HEK293 (cell line): ENCODE results near the gene TP53BP1.

Experiments
- CTCF ChIA-PET: fragments of 350-600 bp; formaldehyde crosslinking; extraction: SDS; loops from one replicate; lab custom pipeline; 2021; ENCODE audit warnings: antibody characterized with exemption; lab: Yijun Ruan, JAX
- POLR2A ChIA-PET: fragments of 300-600 bp; formaldehyde crosslinking; extraction: SDS; loops from one replicate; lab custom pipeline; 2020; ENCODE audit warnings: antibody characterized with exemption, inconsistent platforms; lab: Yijun Ruan, JAX
- H3K27ac ChIP-seq: fragments of 200-500 bp; sonication (Bioruptor generic); 2 replicates; pipeline ENCODE4 v1.5.1; 2014; ENCODE audit warnings: low read depth, low read length, control low read depth, inconsistent platforms; ENCODE audit errors: extremely low read depth
- H3K36me3 ChIP-seq, 2 experiments: fragments of 200-500 bp in 1 of 2; sonication (Bioruptor generic) in 1 of 2; 1 replicate in 1 of 2; 2 replicates in 1 of 2; pipeline ENCODE4 v1.5.1; 2014 to 2017; ENCODE audit warnings: inconsistent platforms in 2 of 2, low read length in 2 of 2; ENCODE audit not compliant: control insufficient read depth in 2 of 2, insufficient read depth in 1 of 2
- H3K4me1 ChIP-seq: fragments of 200-500 bp; sonication (Bioruptor generic); 2 replicates; pipeline ENCODE4 v1.5.1; 2014; ENCODE audit warnings: mild to moderate bottlenecking, low read length, inconsistent platforms; ENCODE audit not compliant: control insufficient read depth, insufficient read depth
- H3K4me3 ChIP-seq: 2 replicates; pipeline ENCODE4 v1.5.1; 2011; ENCODE audit warnings: low read depth, mild to moderate bottlenecking, control low read depth, low read length, moderate library complexity
- H3K9me3 ChIP-seq: fragments of 200-500 bp; sonication (Bioruptor generic); 2 replicates; pipeline ENCODE4 v1.5.1; 2014; ENCODE audit warnings: low read depth, low read length, inconsistent platforms; ENCODE audit not compliant: control insufficient read depth, insufficient read depth
- FEZF1 ChIP-seq: fragments of 450-650 bp; formaldehyde crosslinking; IDR thresholded peaks from 2 replicates; pipeline ENCODE4 v1.5.1; 2016; ENCODE audit warnings: missing biosample characterization, missing genetic modification characterization
- GFI1B ChIP-seq: fragments of 450-650 bp; formaldehyde crosslinking; IDR thresholded peaks from 2 replicates; pipeline ENCODE4 v1.5.1; 2016; ENCODE audit warnings: missing biosample characterization, missing genetic modification characterization
- GLI2 ChIP-seq: fragments of 450-650 bp; formaldehyde crosslinking; IDR thresholded peaks from 2 replicates; pipeline ENCODE4; 2017; ENCODE audit warnings: missing biosample characterization, missing genetic modification characterization, low read depth, borderline replicate concordance
- GLIS1 ChIP-seq: fragments of 450-650 bp; formaldehyde crosslinking; IDR thresholded peaks from 2 replicates; pipeline ENCODE4 v1.5.1; 2016; ENCODE audit warnings: missing biosample characterization, missing genetic modification characterization
- HIC1 ChIP-seq: fragments of 450-650 bp; formaldehyde crosslinking; IDR thresholded peaks from 2 replicates; pipeline ENCODE4 v1.5.1; 2016; ENCODE audit warnings: missing biosample characterization, missing genetic modification characterization
- HOXA7 ChIP-seq: sonication (generic); formaldehyde crosslinking; IDR thresholded peaks from 2 replicates; pipeline ENCODE4 v1.8.1; 2022; ENCODE audit warnings: missing genetic modification reagents, borderline replicate concordance
- HOXC10 ChIP-seq: sonication (generic); formaldehyde crosslinking; IDR thresholded peaks from 2 replicates; pipeline ENCODE4 v1.8.1; 2023; ENCODE audit warnings: mild to moderate bottlenecking, missing genetic modification reagents
- KLF1 ChIP-seq: fragments of 450-650 bp; formaldehyde crosslinking; IDR thresholded peaks from 2 replicates; pipeline ENCODE4 v1.5.1; 2016; ENCODE audit warnings: missing biosample characterization, missing genetic modification characterization
- KLF16 ChIP-seq: fragments of 450-650 bp; formaldehyde crosslinking; IDR thresholded peaks from 2 replicates; pipeline ENCODE4 v1.5.1; 2017; ENCODE audit warnings: missing biosample characterization, missing genetic modification characterization
- KLF7 ChIP-seq: fragments of 450-650 bp; formaldehyde crosslinking; IDR thresholded peaks from 2 replicates; pipeline ENCODE4 v1.5.1; 2016; ENCODE audit warnings: missing biosample characterization, missing genetic modification characterization, borderline replicate concordance
- KLF8 ChIP-seq: fragments of 450-650 bp; formaldehyde crosslinking; IDR thresholded peaks from 2 replicates; pipeline ENCODE4 v1.5.1; 2016; ENCODE audit warnings: missing biosample characterization, missing genetic modification characterization
- KLF9 ChIP-seq: fragments of 450-650 bp; formaldehyde crosslinking; IDR thresholded peaks from 2 replicates; pipeline ENCODE4 v1.5.1; 2016; ENCODE audit warnings: missing biosample characterization, missing genetic modification characterization, low read depth
- MYNN ChIP-seq: fragments of 450-650 bp; formaldehyde crosslinking; IDR thresholded peaks from 2 replicates; pipeline ENCODE4 v1.5.1; 2016; ENCODE audit warnings: missing biosample characterization, missing genetic modification characterization, borderline replicate concordance
- PRDM10 ChIP-seq: fragments of 450-650 bp; formaldehyde crosslinking; IDR thresholded peaks from 2 replicates; pipeline ENCODE4 v1.5.1; 2016; ENCODE audit warnings: missing biosample characterization, missing genetic modification characterization
- PRDM4 ChIP-seq: fragments of 450-650 bp; formaldehyde crosslinking; IDR thresholded peaks from 2 replicates; pipeline ENCODE4 v1.5.1; 2017; ENCODE audit warnings: missing biosample characterization, missing genetic modification characterization
- SALL2 ChIP-seq: fragments of 450-650 bp; formaldehyde crosslinking; IDR thresholded peaks from 2 replicates; pipeline ENCODE4 v1.5.0; 2017; ENCODE audit warnings: missing biosample characterization, mild to moderate bottlenecking, missing genetic modification characterization, borderline replicate concordance
- TRIM28 ChIP-seq: IDR thresholded peaks from 2 replicates; pipeline ENCODE4 v1.6.1; 2011; ENCODE audit warnings: low read length, control low read depth, borderline replicate concordance
- YY2 ChIP-seq: fragments of 450-650 bp; formaldehyde crosslinking; IDR thresholded peaks from 2 replicates; pipeline ENCODE4 v1.5.1; 2016; ENCODE audit warnings: missing biosample characterization, missing genetic modification characterization
- ZNF211 ChIP-seq: fragments of 450-650 bp; formaldehyde crosslinking; IDR thresholded peaks from 2 replicates; pipeline ENCODE4 v1.5.1; 2016; ENCODE audit warnings: low read depth, missing biosample characterization, missing genetic modification characterization
- ZNF223 ChIP-seq: fragments of 450-650 bp; formaldehyde crosslinking; IDR thresholded peaks from 2 replicates; pipeline ENCODE4 v1.5.1; 2016; ENCODE audit warnings: missing biosample characterization, missing genetic modification characterization
- ZNF239 ChIP-seq: fragments of 450-650 bp; formaldehyde crosslinking; IDR thresholded peaks from 2 replicates; pipeline ENCODE4 v1.5.1; 2016; ENCODE audit warnings: missing biosample characterization, missing genetic modification characterization
- ZNF514 ChIP-seq: fragments of 450-650 bp; formaldehyde crosslinking; IDR thresholded peaks from 2 replicates; pipeline ENCODE4 v1.5.1; 2016; ENCODE audit warnings: missing biosample characterization, missing genetic modification characterization
- ZNF548 ChIP-seq: fragments of 450-650 bp; formaldehyde crosslinking; IDR thresholded peaks from 2 replicates; pipeline ENCODE4 v1.5.1; 2016; ENCODE audit warnings: missing biosample characterization, missing genetic modification characterization
- ZNF580 ChIP-seq: fragments of 450-650 bp; formaldehyde crosslinking; IDR thresholded peaks from 2 replicates; pipeline ENCODE4 v1.5.1; 2016; ENCODE audit warnings: missing biosample characterization, missing genetic modification characterization
- ZNF596 ChIP-seq: fragments of 450-650 bp; IDR thresholded peaks from 2 replicates; pipeline ENCODE4 v1.5.0; 2018; ENCODE audit warnings: missing biosample characterization, mild to moderate bottlenecking, missing genetic modification characterization, moderate library complexity
- ZNF610 ChIP-seq: fragments of 450-650 bp; formaldehyde crosslinking; IDR thresholded peaks from 2 replicates; pipeline ENCODE4 v1.5.1; 2016; ENCODE audit warnings: missing biosample characterization, missing genetic modification characterization, borderline replicate concordance
- ZNF629 ChIP-seq: fragments of 450-650 bp; formaldehyde crosslinking; IDR thresholded peaks from 2 replicates; pipeline ENCODE4 v1.5.1; 2017; ENCODE audit warnings: missing biosample characterization, missing genetic modification characterization
- ZNF660 ChIP-seq: fragments of 450-650 bp; IDR thresholded peaks from 2 replicates; pipeline ENCODE4 v1.5.1; 2018; ENCODE audit warnings: missing biosample characterization, mild to moderate bottlenecking, missing genetic modification characterization
- ZSCAN16 ChIP-seq: fragments of 450-650 bp; formaldehyde crosslinking; IDR thresholded peaks from 2 replicates; pipeline ENCODE4 v1.5.1; 2016; ENCODE audit warnings: missing biosample characterization, missing genetic modification characterization
- ZXDB ChIP-seq: fragments of 450-650 bp; formaldehyde crosslinking; IDR thresholded peaks from 2 replicates; pipeline ENCODE4 v1.5.1; 2016; ENCODE audit warnings: missing biosample characterization, missing genetic modification characterization

Gene TP53BP1

GRCh38 chr15:43524254-43524845 lies 31.4 kb upstream of the TP53BP1 start:
- TF ChIP-seq GFI1B = no peak
- no peak for TF ChIP-seq KLF7
- TF ChIP-seq ZSCAN16 (tag by site-specific recombination) = no peak
- TF ChIP-seq ZNF629 (tag by site-specific recombination) = no peak
- no peak for TF ChIP-seq TRIM28
- no peak for TF ChIP-seq GLI2 (tag by site-specific recombination)
- no peak for TF ChIP-seq ZNF596 (tag by site-specific recombination)
- no peak for TF ChIP-seq KLF1 (tag by site-specific recombination)
- TF ChIP-seq YY2 (tag by site-specific recombination) = no peak
- TF ChIP-seq ZNF211 (tag by site-specific recombination) = no peak
- TF ChIP-seq PRDM10 (tag by site-specific recombination) = no peak
- no peak for TF ChIP-seq KLF9 (tag by site-specific recombination)
- TF ChIP-seq SALL2 (tag by site-specific recombination) = no peak
- no peak for TF ChIP-seq ZNF239 (tag by site-specific recombination)
- Histone ChIP-seq H3K36me3 (peaks cover 0 to 50% of the 10 kb centered on the region in 2 experiments; a peak in 1 of 3 replicates), H3K9me3 (no peaks in the 10 kb centered on the region), H3K27ac (no peak overlapping the region), H3K4me3 (no peak overlapping the region), H3K4me1 (no peaks in the 10 kb centered on the region)
- CTCF ChIA-PET = no interaction called here
- POLR2A ChIA-PET = no interaction called here

GRCh38 chr15:43523646-43524045 lies 30.7 kb upstream of the TP53BP1 start:
- ChIA-PET CTCF (interaction anchor here (1.9 kb wide), 1 partner anchor 10 kb away, joined by 11 read pairs; no protein-coding TSS in a partner anchor), POLR2A (interaction anchor here (1.1 kb wide), 1 partner anchor 13 kb away, joined by 3 read pairs; no protein-coding TSS in a partner anchor)
- Histone ChIP-seq H3K36me3 (peaks cover 0 to 50% of the 10 kb centered on the region in 2 experiments; a peak in 1 of 3 replicates), H3K4me1 (no peaks in the 10 kb centered on the region), H3K9me3 (no peaks in the 10 kb centered on the region), H3K4me3 (no peak overlapping the region), H3K27ac (no peak overlapping the region)
- TF ChIP-seq MYNN (tag by site-specific recombination) (no peak), FEZF1 (no peak), ZNF548 (tag by site-specific recombination) (no peak), PRDM4 (no peak), ZNF580 (tag by site-specific recombination) (no peak), HOXA7 (CRISPR knock-in tag) (no peak), ZNF660 (tag by site-specific recombination) (no peak), KLF16 (tag by site-specific recombination) (no peak), ZNF610 (tag by site-specific recombination) (no peak), KLF8 (tag by site-specific recombination) (no peak), ZNF514 (tag by site-specific recombination) (no peak), HOXC10 (CRISPR knock-in tag) (no peak), GLIS1 (tag by site-specific recombination) (no peak), ZXDB (tag by site-specific recombination) (no peak), HIC1 (tag by site-specific recombination) (no peak), ZNF223 (no peak)
